B cell (primary cell): ENCODE data around the gene LZTS2.

Experiments
- EZH2 ChIP-seq: IDR thresholded peaks from 2 replicates; pipeline ENCODE4 v1.6.1; 2012; ENCODE audit warnings: borderline replicate concordance, low read depth, mild to moderate bottlenecking, moderate library complexity, low read length; ENCODE audit not compliant: insufficient read depth, poor library complexity, severe bottlenecking
- TF ChIP-seq, protein P1 (sequence below): fragments of 200-600 bp; IDR thresholded peaks from one replicate; pipeline ENCODE4 v1.8.0; 2022; ENCODE audit warnings: antibody characterized with exemption, mild to moderate bottlenecking

DNA sequence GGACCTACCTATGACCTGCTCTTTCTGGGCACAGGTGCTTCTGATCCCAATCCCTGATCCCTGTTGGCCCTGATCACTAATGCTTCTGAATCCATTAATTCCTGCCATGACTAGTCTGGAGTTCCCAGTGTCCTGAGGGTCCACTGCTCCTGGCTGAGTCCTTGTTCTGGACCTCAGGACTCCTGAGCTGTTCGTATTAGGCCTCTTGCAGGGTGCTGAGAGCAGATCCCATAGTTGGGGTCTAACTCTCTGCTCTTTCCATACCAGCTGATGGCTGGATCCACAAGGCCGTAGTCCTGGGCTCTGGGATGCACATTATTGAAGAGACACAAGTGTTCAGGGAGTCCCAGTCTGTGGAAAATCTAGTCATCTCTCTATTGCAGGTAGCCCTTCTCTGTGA, 19.3 kb upstream of the LZTS2 start:
- TF ChIP-seq, protein P1, sequence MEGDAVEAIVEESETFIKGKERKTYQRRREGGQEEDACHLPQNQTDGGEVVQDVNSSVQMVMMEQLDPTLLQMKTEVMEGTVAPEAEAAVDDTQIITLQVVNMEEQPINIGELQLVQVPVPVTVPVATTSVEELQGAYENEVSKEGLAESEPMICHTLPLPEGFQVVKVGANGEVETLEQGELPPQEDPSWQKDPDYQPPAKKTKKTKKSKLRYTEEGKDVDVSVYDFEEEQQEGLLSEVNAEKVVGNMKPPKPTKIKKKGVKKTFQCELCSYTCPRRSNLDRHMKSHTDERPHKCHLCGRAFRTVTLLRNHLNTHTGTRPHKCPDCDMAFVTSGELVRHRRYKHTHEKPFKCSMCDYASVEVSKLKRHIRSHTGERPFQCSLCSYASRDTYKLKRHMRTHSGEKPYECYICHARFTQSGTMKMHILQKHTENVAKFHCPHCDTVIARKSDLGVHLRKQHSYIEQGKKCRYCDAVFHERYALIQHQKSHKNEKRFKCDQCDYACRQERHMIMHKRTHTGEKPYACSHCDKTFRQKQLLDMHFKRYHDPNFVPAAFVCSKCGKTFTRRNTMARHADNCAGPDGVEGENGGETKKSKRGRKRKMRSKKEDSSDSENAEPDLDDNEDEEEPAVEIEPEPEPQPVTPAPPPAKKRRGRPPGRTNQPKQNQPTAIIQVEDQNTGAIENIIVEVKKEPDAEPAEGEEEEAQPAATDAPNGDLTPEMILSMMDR: no peak
- no peak for TF ChIP-seq EZH2
